GM12873 (cell line): Measurements from ENCODE around the gene MPP3.

Source experiments
- TF ChIP-seq, protein P1 (sequence below): IDR thresholded peaks from 2 replicates; pipeline ENCODE4 v1.5.1; 2012; ENCODE audit warnings: low read depth, mild to moderate bottlenecking, moderate library complexity, low read length, control low read depth; ENCODE audit not compliant: insufficient read depth; ENCODE audit errors: missing control alignments

Gene MPP3

DNA sequence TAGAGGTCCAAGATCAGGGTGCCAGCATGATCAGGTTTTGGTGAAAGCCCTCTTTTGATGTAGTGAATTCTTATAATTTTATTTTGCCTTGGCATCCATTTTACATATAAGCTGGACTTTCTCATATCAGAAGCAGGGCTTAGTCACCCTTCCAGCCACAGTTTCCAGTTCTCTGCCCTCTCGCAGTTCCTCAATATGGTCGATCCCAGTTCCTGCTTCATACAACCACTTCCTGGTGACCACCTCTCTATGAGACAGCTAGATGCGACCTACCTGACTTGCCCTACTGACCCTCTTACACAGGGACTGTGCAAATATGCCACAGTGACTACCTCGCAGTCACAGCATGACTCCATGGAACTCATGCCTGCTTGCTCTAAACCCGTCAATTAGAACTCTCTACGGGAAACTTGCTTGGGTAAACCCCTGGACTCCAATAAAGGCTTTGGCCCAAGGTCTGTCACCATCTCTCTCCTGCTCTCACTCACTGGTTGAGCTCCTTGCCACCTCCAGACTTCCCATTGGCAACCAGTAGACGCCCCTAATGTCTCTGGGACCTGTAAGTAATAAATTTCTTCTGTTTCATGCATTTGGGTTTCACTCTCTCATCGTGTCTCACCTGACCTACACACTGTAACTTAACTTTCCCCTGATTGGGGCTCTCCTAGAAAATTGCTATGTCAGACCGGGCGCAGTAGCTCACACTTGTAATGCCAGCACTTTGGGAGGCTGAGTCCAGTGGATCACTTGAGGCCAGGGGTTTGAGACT, 35.5 kb upstream of the MPP3 start:
- TF ChIP-seq, protein P1, sequence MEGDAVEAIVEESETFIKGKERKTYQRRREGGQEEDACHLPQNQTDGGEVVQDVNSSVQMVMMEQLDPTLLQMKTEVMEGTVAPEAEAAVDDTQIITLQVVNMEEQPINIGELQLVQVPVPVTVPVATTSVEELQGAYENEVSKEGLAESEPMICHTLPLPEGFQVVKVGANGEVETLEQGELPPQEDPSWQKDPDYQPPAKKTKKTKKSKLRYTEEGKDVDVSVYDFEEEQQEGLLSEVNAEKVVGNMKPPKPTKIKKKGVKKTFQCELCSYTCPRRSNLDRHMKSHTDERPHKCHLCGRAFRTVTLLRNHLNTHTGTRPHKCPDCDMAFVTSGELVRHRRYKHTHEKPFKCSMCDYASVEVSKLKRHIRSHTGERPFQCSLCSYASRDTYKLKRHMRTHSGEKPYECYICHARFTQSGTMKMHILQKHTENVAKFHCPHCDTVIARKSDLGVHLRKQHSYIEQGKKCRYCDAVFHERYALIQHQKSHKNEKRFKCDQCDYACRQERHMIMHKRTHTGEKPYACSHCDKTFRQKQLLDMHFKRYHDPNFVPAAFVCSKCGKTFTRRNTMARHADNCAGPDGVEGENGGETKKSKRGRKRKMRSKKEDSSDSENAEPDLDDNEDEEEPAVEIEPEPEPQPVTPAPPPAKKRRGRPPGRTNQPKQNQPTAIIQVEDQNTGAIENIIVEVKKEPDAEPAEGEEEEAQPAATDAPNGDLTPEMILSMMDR: no peak

DNA sequence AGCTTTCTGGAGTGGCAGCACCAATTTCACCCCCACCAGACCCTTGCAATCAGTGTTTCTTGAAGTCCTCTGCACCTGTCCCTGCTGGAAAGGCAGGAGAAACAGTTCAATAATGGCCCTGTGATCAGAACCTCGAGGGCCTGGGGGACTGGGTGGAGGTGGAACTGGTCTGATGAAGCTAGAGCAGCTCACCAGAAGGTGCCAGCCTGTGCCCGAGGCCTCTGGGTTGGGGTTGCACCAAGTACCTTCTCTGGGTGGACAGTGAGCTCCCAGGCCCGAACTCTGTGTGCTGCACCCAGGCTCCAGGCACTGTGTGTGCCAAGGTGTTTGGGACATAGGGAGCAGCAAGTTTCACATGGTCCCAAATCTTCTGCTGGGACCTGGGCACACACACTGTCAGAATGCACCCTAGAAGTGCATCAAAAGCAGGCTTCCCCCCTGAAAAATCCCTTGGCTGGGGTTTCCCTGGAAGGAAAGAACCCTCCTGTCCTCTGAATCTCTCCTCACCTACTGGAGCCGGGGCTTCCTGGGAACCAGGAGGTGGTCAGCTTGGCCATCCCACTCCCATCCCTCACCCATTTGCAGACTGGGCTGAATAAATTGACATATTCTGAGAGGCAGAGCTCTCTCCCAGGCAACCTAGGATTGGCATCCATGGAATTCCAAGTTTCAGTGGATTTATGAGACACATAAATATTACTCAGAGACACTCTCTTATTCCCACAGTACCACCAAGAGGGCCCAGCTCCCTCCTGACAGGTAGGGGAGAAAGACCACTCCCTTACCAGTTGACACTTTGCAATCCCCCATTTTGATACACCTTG, 31.4 kb upstream of the MPP3 start:
- TF ChIP-seq, protein P1: no peak

DNA sequence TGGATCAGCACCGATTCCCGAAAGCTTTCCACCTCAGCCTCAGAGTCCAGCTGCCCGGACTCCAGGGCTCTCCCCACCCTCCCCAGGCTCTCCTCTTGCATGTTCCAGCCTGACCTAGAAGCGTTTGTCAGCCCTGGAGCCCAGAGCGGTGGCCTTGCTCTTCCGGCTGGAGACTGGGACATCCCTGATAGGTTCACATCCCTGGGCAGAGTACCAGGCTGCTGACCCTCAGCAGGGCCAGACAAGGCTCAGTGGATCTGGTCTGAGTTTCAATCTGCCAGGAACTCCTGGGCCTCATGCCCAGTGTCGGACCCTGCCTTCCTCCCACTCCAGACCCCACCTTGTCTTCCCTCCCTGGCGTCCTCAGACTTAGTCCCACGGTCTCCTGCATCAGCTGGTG, 29.0 kb upstream of the MPP3 start:
- TF ChIP-seq, protein P1: no peak

DNA sequence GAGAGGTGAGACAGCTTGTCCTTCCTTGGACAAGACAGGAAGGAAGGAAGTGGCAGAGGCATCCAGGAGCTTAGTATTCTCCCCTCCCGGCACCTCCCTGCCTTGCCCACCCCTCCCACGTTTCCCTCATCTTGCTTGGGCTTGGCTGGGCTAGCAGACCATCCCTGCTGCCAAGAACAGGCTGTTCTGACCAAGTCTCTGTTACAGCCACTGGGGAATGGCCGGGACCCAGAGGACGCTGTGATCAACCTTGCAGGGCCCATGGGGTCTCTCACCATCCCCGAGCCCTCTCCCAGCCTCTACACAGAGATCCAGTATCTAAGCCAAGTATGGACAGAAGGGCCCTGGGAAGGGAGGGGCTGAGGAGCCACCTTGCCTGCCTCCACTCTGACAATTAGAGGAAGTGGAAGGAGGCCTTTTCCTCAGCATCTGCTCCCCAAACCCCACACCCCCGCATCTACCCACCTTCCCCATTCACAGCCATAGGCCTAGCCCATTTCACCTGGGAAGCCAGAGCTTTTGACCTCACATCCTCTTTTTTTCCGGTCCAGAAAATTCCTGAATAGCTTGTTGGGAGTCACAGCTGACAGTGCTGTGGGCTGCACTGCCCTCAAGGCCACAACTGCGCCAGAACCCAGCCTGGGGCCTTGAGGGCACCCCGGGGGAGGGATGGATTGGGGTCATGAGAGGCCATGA, 28.1 kb upstream of the MPP3 start:
- TF ChIP-seq, protein P1: no peak

DNA sequence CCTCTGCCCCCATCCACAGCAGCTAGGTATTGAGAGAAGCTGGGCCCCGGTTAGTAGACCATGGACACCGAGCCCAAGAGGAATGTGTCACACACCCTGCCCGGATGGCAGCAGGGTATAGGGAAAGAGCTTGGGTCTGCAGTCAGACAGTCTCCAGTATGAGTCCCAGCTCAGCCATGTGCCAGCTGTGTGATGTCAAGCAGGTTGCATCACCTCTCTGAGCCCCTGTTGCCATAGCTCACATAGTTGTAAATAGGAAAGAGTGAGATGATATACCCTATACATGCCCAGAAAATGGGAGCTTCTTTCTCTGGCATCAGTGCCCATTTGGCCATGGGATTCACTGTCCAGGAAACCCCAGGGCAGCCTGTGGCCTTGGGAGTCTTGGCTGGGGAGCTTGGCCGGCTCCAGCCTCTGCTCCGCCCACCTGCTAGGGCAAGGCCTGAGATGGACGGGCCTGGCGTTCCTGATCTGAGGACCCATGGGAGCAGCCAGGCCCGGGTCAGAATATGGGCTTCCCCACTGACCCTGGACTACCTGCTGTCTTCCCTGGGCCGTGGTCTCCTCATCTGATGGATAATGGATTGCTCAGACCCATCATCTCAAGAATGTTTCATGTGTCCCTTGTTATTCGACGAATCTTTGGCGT, 27.3 kb upstream of the MPP3 start:
- TF ChIP-seq, protein P1: no peak

DNA sequence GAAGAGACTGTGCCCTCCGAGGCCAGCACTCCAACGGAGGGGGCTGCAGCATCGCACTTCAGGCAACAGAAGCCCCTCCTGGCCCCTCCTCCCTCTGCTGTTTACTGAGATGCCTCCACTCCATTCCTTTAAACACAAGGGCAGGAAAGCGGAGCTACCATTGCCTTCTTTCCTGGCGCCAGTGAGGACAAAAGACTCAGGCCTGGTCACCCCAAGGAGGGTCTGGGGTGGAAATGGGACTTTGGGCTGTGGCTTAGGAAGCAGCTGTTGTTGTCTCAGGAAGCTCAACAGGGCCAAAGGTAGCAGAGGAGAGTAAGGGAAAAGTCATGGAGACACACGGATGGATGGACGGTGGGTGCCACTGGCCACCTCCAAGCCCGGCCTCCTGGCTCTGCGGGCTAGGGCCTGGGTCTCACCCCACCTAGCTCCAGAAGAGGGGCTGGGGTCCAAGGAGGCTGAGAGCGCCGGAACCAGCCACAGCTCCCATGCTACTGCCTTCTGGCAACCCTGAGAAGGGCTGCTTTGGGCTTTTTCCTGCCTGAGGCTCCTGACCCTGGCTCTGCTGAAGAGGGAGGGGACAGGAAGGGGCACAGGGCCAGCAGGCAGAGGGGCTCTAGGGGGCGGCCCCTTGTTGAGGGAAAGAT, 25.1 kb upstream of the MPP3 start:
- TF ChIP-seq, protein P1: no peak

DNA sequence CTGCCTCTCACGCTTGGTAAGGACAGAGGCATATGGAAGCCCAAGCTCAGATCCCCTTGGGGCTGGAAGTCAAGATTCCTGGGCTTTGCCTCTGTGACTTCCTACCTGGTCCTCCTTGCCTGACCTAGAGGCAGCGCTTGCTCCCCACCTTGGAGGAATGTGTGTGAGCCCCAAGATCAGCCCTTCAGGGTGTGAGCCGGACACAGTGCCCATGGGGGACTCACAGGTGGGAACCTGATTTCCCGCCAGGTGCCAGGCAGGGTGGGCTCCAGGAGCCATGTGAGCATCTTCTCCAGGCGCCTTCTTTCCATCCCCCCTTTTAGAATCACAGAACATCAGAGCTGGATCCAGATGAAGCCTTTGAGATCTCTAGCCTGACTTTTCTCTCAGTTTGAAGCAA, 24.2 kb upstream of the MPP3 start:
- TF ChIP-seq, protein P1: no peak
